ENCODE data around the gene CH25H. TPM values are rescaled to one million over a fixed set of nuclear protein-coding genes. Genes with fewer than 3 reads are reported as not detected.
"Not testable (repeated sequence)": the region's sequence is repeated elsewhere in the genome, so short reads cannot be mapped to it uniquely, and the experiment has no call there.

Gene CH25H
- total RNA-seq, 1 donor from 2014 or later = 10.0 TPM

GRCh38 chr10:89251409-89252224, 44.5 kb upstream of the CH25H start, which contains the start of gene LIPA:
TSS of gene LIPA (minus strand) at chr10:89251775. CDS start at chr10:89247648, 4,127 bp downstream.
- peak; percentile 88 for DNase-seq (ENCODE audit: low spot score)
- peaks cover 5% of the 10 kb centered on the region for H3K9me3 Mint-ChIP-seq (ENCODE audit: unreplicated experiment)
- no peaks in the 10 kb centered on the region for H3K4me1 Mint-ChIP-seq (ENCODE audit: unreplicated experiment)
- peak within 1 kb of the TSS; percentile 90 for H3K4me3 Mint-ChIP-seq (ENCODE audit: unreplicated experiment)
- no peak within 1 kb of the TSS for H3K27ac Mint-ChIP-seq (ENCODE audit: unreplicated experiment)
- H3K27me3 Mint-ChIP-seq (ENCODE audit: unreplicated experiment) = no peaks in the 10 kb centered on the region
- no peak for TF ChIP-seq CTCF (IDR thresholded peaks at IDR 0.05; ENCODE audit: unreplicated experiment)
- H3K36me3 Mint-ChIP-seq (ENCODE audit: low read depth, unreplicated experiment) = peaks cover 13% of the 10 kb centered on the region

DNA sequence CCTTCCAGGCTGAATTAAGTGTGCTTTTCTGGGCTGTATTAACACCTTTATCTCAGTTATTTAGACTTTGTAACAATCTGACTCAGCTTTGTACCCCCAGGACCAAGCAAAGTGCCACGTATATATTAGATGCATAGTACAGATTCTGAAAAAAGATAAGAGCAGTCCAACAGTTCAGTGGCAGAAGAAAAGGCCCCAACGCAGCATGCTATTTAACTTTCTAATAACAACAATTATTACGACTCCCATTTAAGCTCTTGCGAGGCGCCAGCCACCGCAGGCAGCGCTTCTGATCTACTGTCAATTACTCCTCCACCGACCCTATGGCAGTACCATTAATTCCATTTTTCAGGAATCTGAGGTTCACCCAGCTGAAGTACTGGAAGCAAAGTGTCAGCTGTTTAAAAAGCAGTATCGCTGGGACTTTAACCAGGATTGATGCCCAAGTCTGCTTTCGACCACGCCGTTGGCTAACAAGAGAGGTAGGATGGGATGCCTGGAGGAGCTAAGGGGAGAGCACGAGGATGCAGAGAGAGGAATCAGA, 43.8 kb upstream of the CH25H start:
- Mint-ChIP-seq H3K27ac (ENCODE audit: unreplicated experiment) (no peak overlapping the region), H3K9me3 (ENCODE audit: unreplicated experiment) (peaks cover 5% of the 10 kb centered on the region), H3K4me3 (ENCODE audit: unreplicated experiment) (peak overlapping the region; percentile 90), H3K36me3 (ENCODE audit: low read depth, unreplicated experiment) (peaks cover 13% of the 10 kb centered on the region), H3K27me3 (ENCODE audit: unreplicated experiment) (no peaks in the 10 kb centered on the region), H3K4me1 (ENCODE audit: unreplicated experiment) (no peaks in the 10 kb centered on the region)
- DNase-seq (ENCODE audit: low spot score) = no peak
- TF ChIP-seq CTCF (IDR thresholded peaks at IDR 0.05; ENCODE audit: unreplicated experiment) = no peak

GRCh38 chr10:89248990-89249389, 41.9 kb upstream of the CH25H start:
- no peak for TF ChIP-seq CTCF (IDR thresholded peaks at IDR 0.05; ENCODE audit: unreplicated experiment)
- Mint-ChIP-seq H3K9me3 (ENCODE audit: unreplicated experiment) (no peaks in the 10 kb centered on the region), H3K36me3 (ENCODE audit: low read depth, unreplicated experiment) (peaks cover 6% of the 10 kb centered on the region), H3K4me1 (ENCODE audit: unreplicated experiment) (peaks cover under 1% of the 10 kb centered on the region), H3K27ac (ENCODE audit: unreplicated experiment) (no peak overlapping the region), H3K27me3 (ENCODE audit: unreplicated experiment) (no peaks in the 10 kb centered on the region), H3K4me3 (ENCODE audit: unreplicated experiment) (no peak overlapping the region)
- no peak for DNase-seq (ENCODE audit: low spot score)

GRCh38 chr10:89247623-89248022, 40.5 kb upstream of the CH25H start:
- not testable (repeated sequence) for H3K27ac Mint-ChIP-seq (ENCODE audit: unreplicated experiment)

DNA sequence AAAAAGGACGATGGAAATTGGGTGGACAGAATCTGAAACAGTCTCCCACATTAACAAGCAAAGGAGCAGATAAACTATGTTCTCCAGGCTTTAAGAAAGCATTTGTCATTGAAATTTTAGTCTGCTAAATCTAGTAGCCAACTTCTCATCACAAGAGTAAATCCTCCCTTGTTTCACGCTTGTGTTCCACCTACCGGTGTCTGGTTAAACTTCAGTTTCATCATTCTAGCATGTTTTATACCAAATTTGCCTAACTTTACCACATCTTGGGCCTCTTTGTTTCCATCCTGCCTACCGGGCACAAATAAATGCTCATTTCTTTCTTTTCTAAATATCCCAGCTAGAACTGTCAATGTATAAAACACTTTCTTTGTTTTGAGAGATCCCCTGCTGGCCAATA, 38.7 kb upstream of the CH25H start:
- no peak for DNase-seq (ENCODE audit: low spot score)
- Mint-ChIP-seq H3K9me3 (ENCODE audit: unreplicated experiment) (no peaks in the 10 kb centered on the region), H3K27ac (ENCODE audit: unreplicated experiment) (peak overlapping the region; percentile 61), H3K27me3 (ENCODE audit: unreplicated experiment) (no peaks in the 10 kb centered on the region), H3K4me3 (ENCODE audit: unreplicated experiment) (no peak overlapping the region), H3K4me1 (ENCODE audit: unreplicated experiment) (peaks cover 21% of the 10 kb centered on the region), H3K36me3 (ENCODE audit: low read depth, unreplicated experiment) (no peaks in the 10 kb centered on the region)
- TF ChIP-seq CTCF (IDR thresholded peaks at IDR 0.05; ENCODE audit: unreplicated experiment) = no peak

More at GRCh38 chr10:89247623-89248022, 40.5 kb upstream of the CH25H start:
- not testable (repeated sequence) for DNase-seq (ENCODE audit: low spot score); H3K4me3 Mint-ChIP-seq (ENCODE audit: unreplicated experiment); H3K27me3 Mint-ChIP-seq (ENCODE audit: unreplicated experiment); H3K4me1 Mint-ChIP-seq (ENCODE audit: unreplicated experiment); H3K36me3 Mint-ChIP-seq (ENCODE audit: low read depth, unreplicated experiment); H3K9me3 Mint-ChIP-seq (ENCODE audit: unreplicated experiment)

Measured in endothelial cell (in vitro differentiated cells).